GM23338 (cell line): ENCODE measurements around the gene GPR33. TPM values are rescaled to one million over a fixed set of nuclear protein-coding genes. Genes with fewer than 3 reads are reported as not detected.

Experiments used
- ATAC-seq: fragments of 200-7000 bp; cut with Tn5 transposase; 3 replicates; pipeline ENCODE4 v1.9.1; 2020
- DNase-seq: peaks from one replicate; pipeline ENCODE4 v3.0.0-alpha.2; 2015; ENCODE audit warnings: low spot score
- H2AFZ ChIP-seq: fragments of 200-600 bp; sonication (generic); 2 replicates; pipeline ENCODE4 v1.8.0; 2016; ENCODE audit warnings: antibody characterized with exemption, mild to moderate bottlenecking, moderate library complexity
- H3F3A ChIP-seq: fragments of 200-600 bp; sonication (generic); replicated peaks from 2 replicates; pipeline ENCODE4 v1.8.0; 2017; ENCODE audit warnings: antibody characterized with exemption, mixed run types, low read depth
- H3K27ac ChIP-seq: fragments of 200-600 bp; sonication (generic); 2 replicates; pipeline ENCODE4 v1.6.1; 2016; ENCODE audit warnings: low read depth
- H3K27me3 ChIP-seq: fragments of 200-600 bp; sonication (generic); 2 replicates; pipeline ENCODE4 v1.8.0; 2016; ENCODE audit warnings: mild to moderate bottlenecking, mixed run types, moderate library complexity; ENCODE audit not compliant: insufficient read depth
- H3K36me3 ChIP-seq: fragments of 200-600 bp; sonication (generic); 2 replicates; pipeline ENCODE4 v1.8.0; 2016; ENCODE audit warnings: mild to moderate bottlenecking; ENCODE audit not compliant: insufficient read depth
- H3K4me1 ChIP-seq: fragments of 200-600 bp; sonication (generic); 2 replicates; pipeline ENCODE4 v1.8.0; 2016; ENCODE audit warnings: mild to moderate bottlenecking, moderate library complexity; ENCODE audit not compliant: insufficient read depth
- H3K4me2 ChIP-seq: fragments of 200-600 bp; sonication (generic); 2 replicates; pipeline ENCODE4 v1.7.1; 2017; ENCODE audit warnings: mixed run types
- H3K4me3 ChIP-seq: fragments of 200-600 bp; sonication (generic); 2 replicates; pipeline ENCODE4 v1.6.1; 2016; ENCODE audit warnings: mixed run types
- H3K79me2 ChIP-seq: fragments of 200-600 bp; sonication (generic); replicated peaks from 2 replicates; pipeline ENCODE4 v1.8.0; 2017; ENCODE audit warnings: mild to moderate bottlenecking; ENCODE audit not compliant: insufficient read depth
- H3K9me2 ChIP-seq: fragments of 200-600 bp; sonication (generic); 2 replicates; pipeline ENCODE4 v1.8.0; 2017; ENCODE audit not compliant: insufficient read depth
- H4K20me1 ChIP-seq: fragments of 200-600 bp; sonication (generic); replicated peaks from 2 replicates; pipeline ENCODE4 v1.8.0; 2017; ENCODE audit warnings: mild to moderate bottlenecking; ENCODE audit not compliant: insufficient read depth
- H3K27ac Mint-ChIP-seq: 2 replicates; pipeline ENCODE4 v1.8.0; 2020; ENCODE audit warnings: inconsistent platforms, mild to moderate bottlenecking, moderate library complexity, mixed read lengths
- H3K27me3 Mint-ChIP-seq: 3 replicates; pipeline ENCODE4 v1.8.0; 2022; ENCODE audit warnings: low read depth, mild to moderate bottlenecking, moderate library complexity, mixed read lengths, inconsistent platforms; ENCODE audit not compliant: insufficient read depth, poor library complexity
- H3K36me3 Mint-ChIP-seq: 3 replicates; pipeline ENCODE4 v1.8.0; 2021; ENCODE audit warnings: low read depth, mild to moderate bottlenecking, inconsistent platforms, moderate library complexity, mixed read lengths
- H3K4me1 Mint-ChIP-seq: 3 replicates; pipeline ENCODE4 v1.8.0; 2020; ENCODE audit warnings: mild to moderate bottlenecking, inconsistent platforms, mixed read lengths
- H3K4me3 Mint-ChIP-seq: 3 replicates; pipeline ENCODE4 v1.8.0; 2021; ENCODE audit warnings: moderate library complexity, mild to moderate bottlenecking, inconsistent platforms, mixed read lengths
- H3K9me3 Mint-ChIP-seq: 3 replicates; pipeline ENCODE4 v1.8.0; 2020; ENCODE audit warnings: moderate library complexity, mild to moderate bottlenecking, inconsistent platforms, mixed read lengths
- CREB1 ChIP-seq: fragments of 250-450 bp; sonication (Bioruptor Pico); IDR thresholded peaks from 2 replicates; pipeline ENCODE4 v1.5.0; 2020; ENCODE audit warnings: low read depth, mild to moderate bottlenecking, moderate library complexity
- EZH2 ChIP-seq: fragments of 200-600 bp; sonication (generic); IDR thresholded peaks from one replicate; pipeline ENCODE4 v1.8.0; 2017; ENCODE audit warnings: antibody characterized with exemption, mild to moderate bottlenecking, low read depth; ENCODE audit not compliant: unreplicated experiment
- EZH2phosphoT487 ChIP-seq: fragments of 200-600 bp; sonication (generic); IDR thresholded peaks from one replicate; pipeline ENCODE4 v1.8.1; 2018; ENCODE audit warnings: antibody characterized with exemption; ENCODE audit not compliant: unreplicated experiment
- JUNB ChIP-seq: IDR thresholded peaks from one replicate; pipeline ENCODE4 v1.6.1; 2016; ENCODE audit warnings: antibody characterized with exemption; ENCODE audit not compliant: unreplicated experiment
- NANOG ChIP-seq: IDR thresholded peaks from 2 replicates; pipeline ENCODE4 v1.6.1; 2016; ENCODE audit warnings: antibody characterized with exemption, borderline replicate concordance
- POLR2AphosphoS5 ChIP-seq: IDR thresholded peaks from 2 replicates; pipeline ENCODE4 v1.6.1; 2016; ENCODE audit warnings: antibody characterized with exemption, low read depth
- STAT1 ChIP-seq: IDR thresholded peaks from one replicate; pipeline ENCODE4 v1.6.1; 2016; ENCODE audit warnings: antibody characterized with exemption; ENCODE audit not compliant: unreplicated experiment
- ZNF114 ChIP-seq: fragments of 250-450 bp; sonication (Bioruptor Pico); IDR thresholded peaks from 2 replicates; pipeline ENCODE4 v1.5.0; 2020; ENCODE audit warnings: mild to moderate bottlenecking, moderate library complexity
- ZNF331 ChIP-seq: fragments of 250-450 bp; sonication (Bioruptor Pico); IDR thresholded peaks from 2 replicates; pipeline ENCODE4 v1.5.0; 2020; ENCODE audit warnings: low read depth, mild to moderate bottlenecking, moderate library complexity
- polyA plus RNA-seq: library from polyadenylated mRNA; unstranded; fragments of >200 nt; fragmentation: Nextera tagmentation; extraction: Ambion mirVana; gene quantifications from 2 replicates; pipeline ENCODE4 v1.2.1, GENCODE V29; 2016
- total RNA-seq: library from RNA; depleted of rRNA; stranded (reverse); fragments of >200 nt; shearing (Covaris generic); gene quantifications from 2 replicates; pipeline ENCODE4 v1.2.3, GENCODE V29; 2014
- TF ChIP-seq, protein P1 (sequence below), 2 experiments: fragments of 200-600 bp in 1 of 2; sonication (generic) in 1 of 2; conservative IDR thresholded peaks; 2 replicates each; pipeline versions ENCODE4 v1.5.1 to v1.6.1; 2016 to 2017; ENCODE audit warnings: antibody characterized with exemption in 2 of 2, low read depth in 2 of 2, mild to moderate bottlenecking in 2 of 2, moderate library complexity in 1 of 2
- TF ChIP-seq, protein P2 (sequence below): IDR thresholded peaks from 2 replicates; pipeline ENCODE4 v1.6.1; 2016; ENCODE audit warnings: antibody characterized with exemption
- TF ChIP-seq, protein P3 (sequence below): IDR thresholded peaks from one replicate; pipeline ENCODE4 v1.6.1; 2018; ENCODE audit warnings: antibody characterized with exemption; ENCODE audit not compliant: unreplicated experiment
- TF ChIP-seq, protein P4 (sequence below): fragments of 250-450 bp; sonication (Bioruptor Pico); IDR thresholded peaks from 2 replicates; pipeline ENCODE4 v1.5.0; 2020; ENCODE audit warnings: mild to moderate bottlenecking, moderate library complexity

Gene GPR33
- total and polyA plus RNA-seq, 2 experiments from 2014 or later: not detected

DNA sequence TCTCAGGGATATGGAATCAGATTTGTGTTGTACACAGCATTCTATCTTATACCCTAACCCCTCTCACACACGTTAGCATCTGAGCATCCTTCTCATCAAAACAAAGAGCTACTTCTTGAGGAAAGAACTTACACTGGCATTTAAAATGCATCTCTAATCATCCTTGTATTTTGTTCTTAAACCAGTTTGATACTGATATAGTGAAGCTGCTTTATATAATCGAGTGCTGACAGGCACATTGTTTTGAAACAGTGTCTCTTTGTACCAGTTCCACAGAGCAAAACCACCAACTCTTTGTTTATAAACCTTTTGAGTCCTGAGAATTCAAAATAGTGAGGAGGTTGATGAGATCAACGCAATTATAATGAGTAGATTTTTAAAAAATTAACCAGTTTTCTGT lies 8.8 kb downstream of the GPR33 start:
- Histone ChIP-seq H3K4me3 (no peak overlapping the region), H3F3A (no peaks in the 10 kb centered on the region), H3K27ac (no peak overlapping the region), H3K4me1 (no peaks in the 10 kb centered on the region), H3K79me2 (no peaks in the 10 kb centered on the region), H3K36me3 (no peaks in the 10 kb centered on the region), H4K20me1 (no peaks in the 10 kb centered on the region), H3K27me3 (no peaks in the 10 kb centered on the region), H3K9me2 (no peaks in the 10 kb centered on the region; the same call in 1 of the 2 replicates), H3K4me2 (no peak overlapping the region), H2AFZ (no peak overlapping the region)
- TF ChIP-seq JUNB (no peak), ZNF331 (no peak), NANOG (no peak), EZH2 (no peak), CREB1 (no peak), ZNF114 (CRISPR knock-in tag) (no peak), POLR2AphosphoS5 (no peak), EZH2phosphoT487 (no peak), STAT1 (no peak)
- TF ChIP-seq, protein P1, sequence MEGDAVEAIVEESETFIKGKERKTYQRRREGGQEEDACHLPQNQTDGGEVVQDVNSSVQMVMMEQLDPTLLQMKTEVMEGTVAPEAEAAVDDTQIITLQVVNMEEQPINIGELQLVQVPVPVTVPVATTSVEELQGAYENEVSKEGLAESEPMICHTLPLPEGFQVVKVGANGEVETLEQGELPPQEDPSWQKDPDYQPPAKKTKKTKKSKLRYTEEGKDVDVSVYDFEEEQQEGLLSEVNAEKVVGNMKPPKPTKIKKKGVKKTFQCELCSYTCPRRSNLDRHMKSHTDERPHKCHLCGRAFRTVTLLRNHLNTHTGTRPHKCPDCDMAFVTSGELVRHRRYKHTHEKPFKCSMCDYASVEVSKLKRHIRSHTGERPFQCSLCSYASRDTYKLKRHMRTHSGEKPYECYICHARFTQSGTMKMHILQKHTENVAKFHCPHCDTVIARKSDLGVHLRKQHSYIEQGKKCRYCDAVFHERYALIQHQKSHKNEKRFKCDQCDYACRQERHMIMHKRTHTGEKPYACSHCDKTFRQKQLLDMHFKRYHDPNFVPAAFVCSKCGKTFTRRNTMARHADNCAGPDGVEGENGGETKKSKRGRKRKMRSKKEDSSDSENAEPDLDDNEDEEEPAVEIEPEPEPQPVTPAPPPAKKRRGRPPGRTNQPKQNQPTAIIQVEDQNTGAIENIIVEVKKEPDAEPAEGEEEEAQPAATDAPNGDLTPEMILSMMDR (conservative IDR thresholded peaks at IDR 0.05; ENCODE audit: low read depth in 2 of 2): no peak
- TF ChIP-seq, protein P2, sequence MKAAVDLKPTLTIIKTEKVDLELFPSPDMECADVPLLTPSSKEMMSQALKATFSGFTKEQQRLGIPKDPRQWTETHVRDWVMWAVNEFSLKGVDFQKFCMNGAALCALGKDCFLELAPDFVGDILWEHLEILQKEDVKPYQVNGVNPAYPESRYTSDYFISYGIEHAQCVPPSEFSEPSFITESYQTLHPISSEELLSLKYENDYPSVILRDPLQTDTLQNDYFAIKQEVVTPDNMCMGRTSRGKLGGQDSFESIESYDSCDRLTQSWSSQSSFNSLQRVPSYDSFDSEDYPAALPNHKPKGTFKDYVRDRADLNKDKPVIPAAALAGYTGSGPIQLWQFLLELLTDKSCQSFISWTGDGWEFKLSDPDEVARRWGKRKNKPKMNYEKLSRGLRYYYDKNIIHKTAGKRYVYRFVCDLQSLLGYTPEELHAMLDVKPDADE: no peak
- TF ChIP-seq, protein P3, sequence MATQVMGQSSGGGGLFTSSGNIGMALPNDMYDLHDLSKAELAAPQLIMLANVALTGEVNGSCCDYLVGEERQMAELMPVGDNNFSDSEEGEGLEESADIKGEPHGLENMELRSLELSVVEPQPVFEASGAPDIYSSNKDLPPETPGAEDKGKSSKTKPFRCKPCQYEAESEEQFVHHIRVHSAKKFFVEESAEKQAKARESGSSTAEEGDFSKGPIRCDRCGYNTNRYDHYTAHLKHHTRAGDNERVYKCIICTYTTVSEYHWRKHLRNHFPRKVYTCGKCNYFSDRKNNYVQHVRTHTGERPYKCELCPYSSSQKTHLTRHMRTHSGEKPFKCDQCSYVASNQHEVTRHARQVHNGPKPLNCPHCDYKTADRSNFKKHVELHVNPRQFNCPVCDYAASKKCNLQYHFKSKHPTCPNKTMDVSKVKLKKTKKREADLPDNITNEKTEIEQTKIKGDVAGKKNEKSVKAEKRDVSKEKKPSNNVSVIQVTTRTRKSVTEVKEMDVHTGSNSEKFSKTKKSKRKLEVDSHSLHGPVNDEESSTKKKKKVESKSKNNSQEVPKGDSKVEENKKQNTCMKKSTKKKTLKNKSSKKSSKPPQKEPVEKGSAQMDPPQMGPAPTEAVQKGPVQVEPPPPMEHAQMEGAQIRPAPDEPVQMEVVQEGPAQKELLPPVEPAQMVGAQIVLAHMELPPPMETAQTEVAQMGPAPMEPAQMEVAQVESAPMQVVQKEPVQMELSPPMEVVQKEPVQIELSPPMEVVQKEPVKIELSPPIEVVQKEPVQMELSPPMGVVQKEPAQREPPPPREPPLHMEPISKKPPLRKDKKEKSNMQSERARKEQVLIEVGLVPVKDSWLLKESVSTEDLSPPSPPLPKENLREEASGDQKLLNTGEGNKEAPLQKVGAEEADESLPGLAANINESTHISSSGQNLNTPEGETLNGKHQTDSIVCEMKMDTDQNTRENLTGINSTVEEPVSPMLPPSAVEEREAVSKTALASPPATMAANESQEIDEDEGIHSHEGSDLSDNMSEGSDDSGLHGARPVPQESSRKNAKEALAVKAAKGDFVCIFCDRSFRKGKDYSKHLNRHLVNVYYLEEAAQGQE: no peak
- TF ChIP-seq, protein P4, sequence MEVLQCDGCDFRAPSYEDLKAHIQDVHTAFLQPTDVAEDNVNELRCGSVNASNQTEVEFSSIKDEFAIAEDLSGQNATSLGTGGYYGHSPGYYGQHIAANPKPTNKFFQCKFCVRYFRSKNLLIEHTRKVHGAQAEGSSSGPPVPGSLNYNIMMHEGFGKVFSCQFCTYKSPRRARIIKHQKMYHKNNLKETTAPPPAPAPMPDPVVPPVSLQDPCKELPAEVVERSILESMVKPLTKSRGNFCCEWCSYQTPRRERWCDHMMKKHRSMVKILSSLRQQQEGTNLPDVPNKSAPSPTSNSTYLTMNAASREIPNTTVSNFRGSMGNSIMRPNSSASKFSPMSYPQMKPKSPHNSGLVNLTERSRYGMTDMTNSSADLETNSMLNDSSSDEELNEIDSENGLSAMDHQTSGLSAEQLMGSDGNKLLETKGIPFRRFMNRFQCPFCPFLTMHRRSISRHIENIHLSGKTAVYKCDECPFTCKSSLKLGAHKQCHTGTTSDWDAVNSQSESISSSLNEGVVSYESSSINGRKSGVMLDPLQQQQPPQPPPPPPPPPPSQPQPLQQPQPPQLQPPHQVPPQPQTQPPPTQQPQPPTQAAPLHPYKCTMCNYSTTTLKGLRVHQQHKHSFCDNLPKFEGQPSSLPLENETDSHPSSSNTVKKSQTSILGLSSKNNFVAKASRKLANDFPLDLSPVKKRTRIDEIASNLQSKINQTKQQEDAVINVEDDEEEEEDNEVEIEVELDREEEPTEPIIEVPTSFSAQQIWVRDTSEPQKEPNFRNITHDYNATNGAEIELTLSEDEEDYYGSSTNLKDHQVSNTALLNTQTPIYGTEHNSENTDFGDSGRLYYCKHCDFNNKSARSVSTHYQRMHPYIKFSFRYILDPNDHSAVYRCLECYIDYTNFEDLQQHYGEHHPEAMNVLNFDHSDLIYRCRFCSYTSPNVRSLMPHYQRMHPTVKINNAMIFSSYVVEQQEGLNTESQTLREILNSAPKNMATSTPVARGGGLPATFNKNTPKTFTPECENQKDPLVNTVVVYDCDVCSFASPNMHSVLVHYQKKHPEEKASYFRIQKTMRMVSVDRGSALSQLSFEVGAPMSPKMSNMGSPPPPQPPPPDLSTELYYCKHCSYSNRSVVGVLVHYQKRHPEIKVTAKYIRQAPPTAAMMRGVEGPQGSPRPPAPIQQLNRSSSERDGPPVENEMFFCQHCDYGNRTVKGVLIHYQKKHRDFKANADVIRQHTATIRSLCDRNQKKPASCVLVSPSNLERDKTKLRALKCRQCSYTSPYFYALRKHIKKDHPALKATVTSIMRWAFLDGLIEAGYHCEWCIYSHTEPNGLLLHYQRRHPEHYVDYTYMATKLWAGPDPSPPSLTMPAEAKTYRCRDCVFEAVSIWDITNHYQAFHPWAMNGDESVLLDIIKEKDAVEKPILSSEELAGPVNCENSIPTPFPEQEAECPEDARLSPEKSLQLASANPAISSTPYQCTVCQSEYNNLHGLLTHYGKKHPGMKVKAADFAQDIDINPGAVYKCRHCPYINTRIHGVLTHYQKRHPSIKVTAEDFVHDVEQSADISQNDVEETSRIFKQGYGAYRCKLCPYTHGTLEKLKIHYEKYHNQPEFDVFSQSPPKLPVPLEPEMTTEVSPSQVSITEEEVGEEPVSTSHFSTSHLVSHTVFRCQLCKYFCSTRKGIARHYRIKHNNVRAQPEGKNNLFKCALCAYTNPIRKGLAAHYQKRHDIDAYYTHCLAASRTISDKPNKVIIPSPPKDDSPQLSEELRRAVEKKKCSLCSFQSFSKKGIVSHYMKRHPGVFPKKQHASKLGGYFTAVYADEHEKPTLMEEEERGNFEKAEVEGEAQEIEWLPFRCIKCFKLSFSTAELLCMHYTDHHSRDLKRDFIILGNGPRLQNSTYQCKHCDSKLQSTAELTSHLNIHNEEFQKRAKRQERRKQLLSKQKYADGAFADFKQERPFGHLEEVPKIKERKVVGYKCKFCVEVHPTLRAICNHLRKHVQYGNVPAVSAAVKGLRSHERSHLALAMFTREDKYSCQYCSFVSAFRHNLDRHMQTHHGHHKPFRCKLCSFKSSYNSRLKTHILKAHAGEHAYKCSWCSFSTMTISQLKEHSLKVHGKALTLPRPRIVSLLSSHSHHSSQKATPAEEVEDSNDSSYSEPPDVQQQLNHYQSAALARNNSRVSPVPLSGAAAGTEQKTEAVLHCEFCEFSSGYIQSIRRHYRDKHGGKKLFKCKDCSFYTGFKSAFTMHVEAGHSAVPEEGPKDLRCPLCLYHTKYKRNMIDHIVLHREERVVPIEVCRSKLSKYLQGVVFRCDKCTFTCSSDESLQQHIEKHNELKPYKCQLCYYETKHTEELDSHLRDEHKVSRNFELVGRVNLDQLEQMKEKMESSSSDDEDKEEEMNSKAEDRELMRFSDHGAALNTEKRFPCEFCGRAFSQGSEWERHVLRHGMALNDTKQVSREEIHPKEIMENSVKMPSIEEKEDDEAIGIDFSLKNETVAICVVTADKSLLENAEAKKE (CRISPR knock-in tag): no peak
- Mint-ChIP-seq H3K36me3 (0 out of 3 replicates have a peak, but pooled peaks cover 1% of the 10 kb centered on the region), H3K27ac (no peak overlapping the region), H3K9me3 (peaks cover 2% of the 10 kb centered on the region; the same call in 2 of the 3 replicates), H3K27me3 (no peaks in the 10 kb centered on the region), H3K4me3 (no peak overlapping the region), H3K4me1 (no peaks in the 10 kb centered on the region)
- ATAC-seq: no peak
- no peak for DNase-seq
